PC-9 (cell line): Measurements from ENCODE around the gene NSMCE4A.

Experiments
- EZH2 ChIP-seq: fragments of 200-600 bp; sonication (generic); IDR thresholded peaks from 2 replicates; pipeline ENCODE4 v1.8.0; 2017; ENCODE audit warnings: antibody characterized with exemption, low read depth
- TF ChIP-seq, protein P1 (sequence below): fragments of 200-600 bp; sonication (generic); conservative IDR thresholded peaks from 2 replicates; pipeline ENCODE4 v1.6.1; 2017; ENCODE audit warnings: mixed run types, antibody characterized with exemption, mild to moderate bottlenecking, moderate library complexity

DNA sequence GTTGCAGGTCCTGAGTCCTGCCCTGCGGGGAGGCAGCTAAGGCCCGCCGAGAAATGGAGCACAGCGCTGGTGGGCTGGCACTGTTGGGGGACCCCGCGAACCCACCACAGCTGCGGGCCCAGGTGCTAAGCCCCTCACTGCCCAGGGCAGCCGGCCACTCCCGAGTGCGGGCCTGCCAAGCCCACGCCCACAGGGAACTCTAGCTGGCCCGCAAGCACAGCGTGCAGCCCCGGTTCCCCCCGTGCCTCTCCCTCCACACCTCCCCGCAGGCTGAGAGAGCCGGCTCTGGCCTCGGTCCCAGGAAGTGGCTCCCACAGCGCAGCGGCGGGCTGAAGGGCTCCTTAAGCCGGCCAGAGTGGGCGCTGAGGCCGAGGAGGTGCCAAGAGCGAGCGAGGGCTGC lies 3.5 kb upstream of the NSMCE4A start:
- TF ChIP-seq, protein P1, sequence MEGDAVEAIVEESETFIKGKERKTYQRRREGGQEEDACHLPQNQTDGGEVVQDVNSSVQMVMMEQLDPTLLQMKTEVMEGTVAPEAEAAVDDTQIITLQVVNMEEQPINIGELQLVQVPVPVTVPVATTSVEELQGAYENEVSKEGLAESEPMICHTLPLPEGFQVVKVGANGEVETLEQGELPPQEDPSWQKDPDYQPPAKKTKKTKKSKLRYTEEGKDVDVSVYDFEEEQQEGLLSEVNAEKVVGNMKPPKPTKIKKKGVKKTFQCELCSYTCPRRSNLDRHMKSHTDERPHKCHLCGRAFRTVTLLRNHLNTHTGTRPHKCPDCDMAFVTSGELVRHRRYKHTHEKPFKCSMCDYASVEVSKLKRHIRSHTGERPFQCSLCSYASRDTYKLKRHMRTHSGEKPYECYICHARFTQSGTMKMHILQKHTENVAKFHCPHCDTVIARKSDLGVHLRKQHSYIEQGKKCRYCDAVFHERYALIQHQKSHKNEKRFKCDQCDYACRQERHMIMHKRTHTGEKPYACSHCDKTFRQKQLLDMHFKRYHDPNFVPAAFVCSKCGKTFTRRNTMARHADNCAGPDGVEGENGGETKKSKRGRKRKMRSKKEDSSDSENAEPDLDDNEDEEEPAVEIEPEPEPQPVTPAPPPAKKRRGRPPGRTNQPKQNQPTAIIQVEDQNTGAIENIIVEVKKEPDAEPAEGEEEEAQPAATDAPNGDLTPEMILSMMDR, result no peak
- TF ChIP-seq EZH2, result no peak
